PC-9 (cell line): Measurements from ENCODE around the gene RNF145. TPM values are rescaled to one million over a fixed set of nuclear protein-coding genes. Genes with fewer than 3 reads are reported as not detected.

Experiments
- BruUV-seq: library from RNA; stranded (reverse); fragments of 400-500 nt; replicated peaks from 2 replicates; lab custom pipeline; 2021; lab: Mats Ljungman, UMichigan
- CTCF ChIA-PET: fragments of 300-600 bp; sonication (Branson Sonifier 250); formaldehyde crosslinking; loops from one replicate; lab custom pipeline; 2022; ENCODE audit warnings: antibody characterized with exemption; lab: Charles Lee
- POLR2A ChIA-PET: fragments of 300-600 bp; sonication (Branson Sonifier 250); formaldehyde crosslinking; loops from one replicate; lab custom pipeline; 2022; ENCODE audit warnings: antibody characterized with exemption; ENCODE audit not compliant: unreplicated experiment; lab: Charles Lee
- DNase-seq, 2 experiments: peaks; one replicate each; pipeline versions ENCODE4 v3.0.0 to v3.0.0-alpha.2; 2015 to 2022; ENCODE audit warnings: mixed read lengths in 1 of 2
- H2AFZ ChIP-seq: fragments of 200-600 bp; sonication (generic); 2 replicates; pipeline ENCODE4 v1.8.1; 2017; ENCODE audit warnings: antibody characterized with exemption
- H3F3A ChIP-seq: fragments of 200-600 bp; sonication (generic); 2 replicates; pipeline ENCODE4 v1.8.1; 2017; ENCODE audit warnings: antibody characterized with exemption, mild to moderate bottlenecking, low read depth; ENCODE audit not compliant: insufficient read depth
- H3K27ac ChIP-seq: fragments of 200-600 bp; sonication (generic); 2 replicates; pipeline ENCODE4 v1.6.1; 2016; ENCODE audit warnings: mixed run types
- H3K27me3 ChIP-seq: fragments of 200-600 bp; sonication (generic); 2 replicates; pipeline ENCODE4 v1.6.1; 2016; ENCODE audit warnings: low read depth, mixed run types; ENCODE audit not compliant: insufficient read depth
- H3K36me3 ChIP-seq: fragments of 200-600 bp; sonication (generic); 2 replicates; pipeline ENCODE4 v1.6.1; 2016; ENCODE audit warnings: low read depth, mixed run types
- H3K4me1 ChIP-seq: fragments of 200-600 bp; sonication (generic); replicated peaks from 2 replicates; pipeline ENCODE4 v1.6.1; 2016; ENCODE audit warnings: mixed run types; ENCODE audit not compliant: insufficient read depth
- H3K4me2 ChIP-seq: fragments of 200-600 bp; sonication (generic); 2 replicates; pipeline ENCODE4 v1.6.1; 2017; ENCODE audit warnings: mixed run types
- H3K4me3 ChIP-seq: fragments of 200-600 bp; sonication (generic); 2 replicates; pipeline ENCODE4 v1.6.1; 2016; ENCODE audit warnings: mixed run types
- H3K79me2 ChIP-seq: fragments of 200-600 bp; sonication (generic); 2 replicates; pipeline ENCODE4 v1.6.1; 2017; ENCODE audit warnings: low read depth, mixed run types
- H3K9me2 ChIP-seq: fragments of 200-600 bp; sonication (generic); 2 replicates; pipeline ENCODE4 v1.8.1; 2017; ENCODE audit warnings: mild to moderate bottlenecking; ENCODE audit not compliant: insufficient read depth
- H3K9me3 ChIP-seq: fragments of 200-600 bp; sonication (generic); 2 replicates; pipeline ENCODE4 v1.8.1; 2016; ENCODE audit warnings: low read depth; ENCODE audit not compliant: insufficient read depth
- H4K20me1 ChIP-seq: fragments of 200-600 bp; sonication (generic); 2 replicates; pipeline ENCODE4 v1.8.1; 2017; ENCODE audit not compliant: insufficient read depth
- CTCF ChIP-seq: fragments of 200-600 bp; sonication (generic); conservative IDR thresholded peaks from 2 replicates; pipeline ENCODE4 v1.6.1; 2017; ENCODE audit warnings: mixed run types, antibody characterized with exemption, mild to moderate bottlenecking, moderate library complexity
- EZH2 ChIP-seq: fragments of 200-600 bp; sonication (generic); IDR thresholded peaks from 2 replicates; pipeline ENCODE4 v1.8.0; 2017; ENCODE audit warnings: antibody characterized with exemption, low read depth
- intact Hi-C: fragments of 100-400 bp; cut with micrococcal nuclease; formaldehyde crosslinking; loops from one replicate; pipeline ENCODE4 v1.10.0; 2022; ENCODE audit not compliant: unreplicated experiment
- total RNA-seq: library from RNA; stranded (reverse); gene quantifications from 2 replicates; pipeline ENCODE4 v1.2.3, GENCODE V29; 2021

Gene RNF145
- total RNA-seq, 1 experiment from 2014 or later, result 54.5 TPM

- H3K4me2 ChIP-seq, result no peak overlapping the region
- H3K4me1 ChIP-seq, result peaks cover 20% of the 10 kb centered on the region
- H3F3A ChIP-seq, result no peaks in the 10 kb centered on the region
- H3K79me2 ChIP-seq, result no peaks in the 10 kb centered on the region
- H2AFZ ChIP-seq, result no peak overlapping the region
- ChIA-PET CTCF (no interaction called here), POLR2A (no interaction called here)
- no TSS peak for BruUV-seq
- H3K27ac ChIP-seq, result no peak overlapping the region
- H3K27me3 ChIP-seq, result no peaks in the 10 kb centered on the region
- intact Hi-C loops, result no loop called here
- no peaks in the 10 kb centered on the region for H3K36me3 ChIP-seq
- no peak overlapping the region for H3K4me3 ChIP-seq
- no peak for TF ChIP-seq EZH2
- TF ChIP-seq CTCF, result no peak
- DNase-seq, result no peak
- no peaks in the 10 kb centered on the region for H3K9me3 ChIP-seq
- H4K20me1 ChIP-seq, result no peaks in the 10 kb centered on the region
- H3K9me2 ChIP-seq, result no peaks in the 10 kb centered on the region
Measured at GRCh38 chr5:159226451-159226850, 17.1 kb upstream of the RNF145 start.

DNA sequence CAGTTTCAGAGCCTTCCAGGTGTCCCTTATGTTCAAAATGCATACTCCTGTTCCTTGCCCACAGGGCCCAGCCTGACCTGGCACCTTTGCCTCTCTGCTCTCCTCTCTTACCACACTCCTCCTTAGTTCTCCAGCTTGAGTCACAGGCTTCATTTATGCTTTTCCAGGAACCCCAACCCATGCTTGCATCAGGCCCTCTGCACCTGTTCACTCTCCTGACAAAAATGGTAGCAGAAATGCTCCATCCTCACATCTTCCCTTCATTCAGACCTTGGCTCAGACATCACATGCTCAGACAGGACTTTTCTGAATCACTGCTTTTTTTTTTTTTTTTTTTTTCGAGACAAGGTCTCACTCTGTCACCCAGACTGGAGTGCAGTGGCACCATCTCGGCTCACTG lies 15.1 kb upstream of the RNF145 start:
- POLR2A ChIA-PET, result no interaction called here
- TF ChIP-seq CTCF (no peak), EZH2 (no peak)
- Histone ChIP-seq H3K9me3 (no peaks in the 10 kb centered on the region), H4K20me1 (no peaks in the 10 kb centered on the region), H3K27me3 (no peaks in the 10 kb centered on the region), H3F3A (no peaks in the 10 kb centered on the region), H3K4me2 (no peak overlapping the region), H3K4me1 (0 out of 2 replicates have a peak, but pooled peaks cover 7% of the 10 kb centered on the region), H2AFZ (no peak overlapping the region), H3K27ac (no peak overlapping the region), H3K36me3 (no peaks in the 10 kb centered on the region), H3K4me3 (no peak overlapping the region), H3K9me2 (no peaks in the 10 kb centered on the region), H3K79me2 (no peaks in the 10 kb centered on the region)
- BruUV-seq, result no TSS peak
- DNase-seq, result no peak
- CTCF ChIA-PET, result no interaction called here
- intact Hi-C loops, result no loop called here

DNA sequence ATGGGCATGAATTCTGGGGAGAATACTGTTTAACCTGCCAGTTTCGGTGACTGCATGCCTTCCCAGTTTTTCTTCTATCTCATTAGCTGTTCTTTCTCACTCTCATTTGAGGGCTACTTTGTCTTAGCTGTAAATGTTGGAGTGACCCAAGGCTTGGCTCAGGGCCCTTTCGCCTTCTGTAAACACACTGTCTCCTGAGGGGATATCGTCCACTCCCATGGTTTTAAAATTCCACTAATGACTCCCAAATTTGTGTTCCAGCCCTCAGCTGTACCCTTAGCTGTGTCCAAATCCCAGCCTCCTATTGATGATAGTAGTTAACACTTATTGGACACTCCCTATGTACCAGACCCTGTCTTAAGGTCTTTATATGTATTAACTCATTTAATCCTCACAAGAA lies 14.1 kb upstream of the RNF145 start:
- ChIA-PET POLR2A (no interaction called here), CTCF (interaction anchor here (0.5 kb wide), 1 partner anchor 293 kb away, joined by 8 read pairs; no protein-coding TSS in a partner anchor)
- no peaks in the 10 kb centered on the region for H3F3A ChIP-seq
- peaks cover 12% of the 10 kb centered on the region for H3K4me1 ChIP-seq
- H4K20me1 ChIP-seq, result no peaks in the 10 kb centered on the region
- H3K79me2 ChIP-seq, result no peaks in the 10 kb centered on the region
- no peak overlapping the region for H2AFZ ChIP-seq
- TF ChIP-seq CTCF (no peak), EZH2 (no peak)
- no peaks in the 10 kb centered on the region for H3K9me3 ChIP-seq
- no TSS peak for BruUV-seq
- no peak overlapping the region for H3K4me3 ChIP-seq
- H3K36me3 ChIP-seq, result no peaks in the 10 kb centered on the region
- H3K27me3 ChIP-seq, result no peaks in the 10 kb centered on the region
- no peak overlapping the region for H3K4me2 ChIP-seq
- DNase-seq, result no peak
- H3K9me2 ChIP-seq, result no peaks in the 10 kb centered on the region
- intact Hi-C loops, result no loop called here
- no peak overlapping the region for H3K27ac ChIP-seq
